T follicular helper cell (primary cell): ENCODE data around the gene NXT1.

ENCODE experiments used
- DNase-seq: peaks from one replicate; pipeline ENCODE4 v3.0.0-alpha.2; 2020; ENCODE audit warnings: low read depth

The NXT1 gene

GRCh38 chr20:23361119-23361475 is 10.5 kb downstream of the NXT1 start:
- DNase-seq = no peak

GRCh38 chr20:23361476-23362391 is 11.1 kb downstream of the NXT1 start, which contains the start of gene GZF1:
Gene GZF1, plus strand, starts transcription at chr20:23362182. Its CDS starts 2,202 bp downstream, at chr20:23364384.
- DNase-seq = peak; percentile 97

DNA sequence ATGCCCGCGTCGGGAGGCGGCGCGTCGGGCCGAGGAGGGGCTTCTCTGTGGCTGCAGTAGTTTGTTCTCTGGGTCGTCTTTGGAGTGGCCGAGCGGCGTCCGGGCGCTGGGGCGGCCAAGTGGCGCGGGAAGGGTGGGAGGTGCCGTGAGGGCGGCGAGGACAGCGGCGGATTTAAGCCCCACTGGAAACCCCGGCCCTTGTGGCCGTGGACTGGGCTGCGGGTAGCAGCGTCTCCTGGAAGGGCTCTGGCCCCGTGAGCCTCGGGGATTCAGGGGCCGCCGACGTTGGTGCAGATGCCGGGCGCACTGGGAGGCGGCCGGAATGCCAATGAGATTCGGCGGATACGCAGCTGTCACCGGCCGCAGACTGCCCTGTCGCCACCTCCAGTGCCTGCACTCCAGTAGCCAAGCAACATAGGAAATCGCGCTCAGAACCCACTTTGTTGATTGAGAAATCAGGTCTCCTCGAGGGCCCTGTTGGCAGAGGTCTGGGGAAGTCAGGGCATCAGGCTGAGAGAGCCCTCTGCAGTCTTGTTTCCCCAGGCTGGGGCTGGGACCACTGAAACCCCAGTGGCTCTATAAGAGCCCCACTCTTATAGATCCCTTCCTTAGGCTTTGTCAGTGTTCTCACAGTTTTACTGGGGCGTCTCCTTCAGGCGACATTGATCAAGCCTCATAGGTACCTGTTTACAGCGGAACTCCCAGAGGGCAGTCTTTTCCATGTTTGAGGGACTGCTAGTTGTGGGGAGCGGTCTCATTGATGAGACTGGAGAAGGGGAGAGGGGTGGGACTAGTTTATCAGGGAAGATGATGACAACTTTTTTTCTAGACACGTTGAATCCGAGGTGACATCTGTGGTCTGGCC is 12.0 kb downstream of the NXT1 start:
- DNase-seq = no peak

DNA sequence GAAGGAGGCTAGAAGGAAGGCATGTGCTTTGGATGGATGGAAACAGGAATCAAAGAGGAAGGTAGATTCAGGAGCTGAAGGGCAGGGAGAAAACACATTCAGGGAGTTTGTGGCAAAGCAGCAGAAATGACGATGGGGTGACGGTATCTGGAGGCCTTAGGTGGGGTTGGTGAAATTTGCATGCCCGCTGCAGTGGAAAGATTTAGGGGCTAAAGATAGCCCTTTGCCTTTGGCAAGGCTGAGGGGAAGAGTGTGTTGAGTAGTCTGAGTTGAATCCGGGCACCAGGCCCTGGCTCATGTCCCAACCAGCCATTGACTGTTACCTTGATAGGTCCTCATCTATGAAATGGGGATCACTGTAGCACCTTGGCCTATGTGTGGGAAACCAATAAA is 12.7 kb downstream of the NXT1 start:
- no peak for DNase-seq

GRCh38 chr20:23365390-23366165 is 15.0 kb downstream of the NXT1 start:
- no peak for DNase-seq

DNA sequence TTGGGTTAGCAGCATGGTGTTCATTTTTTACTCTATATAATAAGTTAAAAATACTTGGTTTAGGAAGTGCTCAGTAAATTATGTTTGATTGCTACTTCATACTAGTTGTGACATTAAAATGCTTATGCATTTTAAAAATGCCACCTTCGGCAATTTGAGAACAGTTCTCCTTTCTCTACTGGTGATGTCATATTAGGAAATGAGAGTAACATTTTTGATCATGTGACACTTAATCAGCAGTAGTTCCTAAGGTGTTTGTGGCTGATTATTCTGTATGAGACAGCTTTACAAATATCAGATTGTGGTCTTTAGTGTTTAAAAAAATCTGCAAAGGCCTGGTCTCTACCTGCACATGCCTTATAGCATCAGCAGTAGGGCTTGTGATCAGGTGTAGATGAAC is 15.8 kb downstream of the NXT1 start:
- no peak for DNase-seq

DNA sequence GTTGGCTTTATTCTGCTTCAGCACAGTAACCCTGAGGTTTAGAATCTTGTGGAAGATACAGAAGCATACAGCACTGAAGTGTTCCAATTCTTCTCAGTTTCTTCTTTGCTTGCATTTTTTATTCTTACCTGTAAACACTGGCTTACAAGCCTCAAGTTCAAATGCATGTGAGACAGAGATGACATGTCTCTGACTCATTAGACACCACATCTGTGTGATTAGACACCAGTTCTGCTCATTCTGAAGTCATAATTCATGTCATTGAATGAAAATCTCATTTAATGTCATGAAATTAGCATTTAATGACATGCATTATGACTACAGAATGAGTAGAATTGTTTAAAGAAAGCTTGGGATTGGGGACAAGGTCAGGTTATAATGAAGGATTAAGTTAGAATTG is 17.2 kb downstream of the NXT1 start:
- DNase-seq = no peak

- DNase-seq = no peak
Observed at GRCh38 chr20:23368316-23369071, 17.9 kb downstream of the NXT1 start.

GRCh38 chr20:23369072-23369823 is 18.7 kb downstream of the NXT1 start:
- no peak for DNase-seq

DNA sequence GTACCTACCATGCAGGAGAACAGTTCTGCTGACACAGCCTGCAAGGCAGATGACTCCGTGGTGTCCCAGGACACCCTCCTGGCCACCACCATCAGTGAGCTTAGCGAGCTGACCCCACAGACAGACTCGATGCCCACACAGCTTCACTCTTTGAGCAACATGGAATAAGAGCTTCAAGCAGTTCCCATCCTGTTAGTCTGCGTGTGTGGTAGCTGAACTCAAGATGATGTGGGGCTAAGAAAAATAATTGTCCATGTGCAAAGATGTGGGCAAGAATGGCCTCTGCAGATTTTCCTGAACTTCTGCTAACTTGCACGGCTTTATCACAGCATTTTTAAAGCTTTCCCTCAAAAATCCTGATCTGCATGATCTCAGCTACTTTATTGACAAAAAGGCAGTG is 19.7 kb downstream of the NXT1 start:
- DNase-seq = no peak

GRCh38 chr20:23370873-23371272 is 20.3 kb downstream of the NXT1 start:
- DNase-seq = no peak

DNA sequence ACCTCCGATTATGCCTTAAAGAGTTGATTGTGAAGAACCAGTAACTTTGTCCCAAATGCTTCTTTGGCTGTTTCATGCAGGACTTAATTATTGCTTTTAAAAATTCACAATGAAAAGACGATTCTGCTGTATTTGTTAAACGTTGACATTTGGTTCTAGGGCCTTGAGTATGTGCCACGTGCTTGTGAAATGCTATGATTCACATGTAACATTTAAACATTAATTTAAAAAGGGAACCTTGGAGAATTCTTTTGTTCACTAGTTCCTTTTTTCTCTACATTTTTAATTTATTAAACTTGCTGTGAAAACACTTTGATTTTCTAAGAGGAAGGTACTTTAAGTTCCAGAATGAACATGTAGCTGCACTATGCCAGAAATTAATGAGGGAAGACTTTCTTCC is 20.9 kb downstream of the NXT1 start:
- no peak for DNase-seq

- no peak for DNase-seq
Observed at GRCh38 chr20:23374441-23374840, 23.9 kb downstream of the NXT1 start.

DNA sequence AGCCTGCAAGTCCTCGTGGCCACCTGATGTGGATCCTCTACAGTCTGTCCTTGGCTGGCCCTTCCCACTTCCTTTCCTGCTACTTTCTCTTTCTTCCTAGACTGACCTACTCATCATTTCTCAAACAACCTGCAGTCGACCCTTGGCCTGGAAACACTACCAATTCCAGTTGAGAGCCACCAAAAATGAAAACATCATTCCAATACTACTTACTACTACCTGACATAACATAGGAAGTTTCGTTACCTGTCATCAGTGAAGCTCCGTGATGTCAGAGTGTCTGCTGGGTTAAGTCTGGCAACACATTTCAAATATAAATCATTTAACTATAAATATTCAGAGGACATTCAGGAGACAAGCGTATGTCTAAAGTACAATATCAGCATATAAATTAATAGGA is 25.2 kb downstream of the NXT1 start:
- DNase-seq = no peak

DNA sequence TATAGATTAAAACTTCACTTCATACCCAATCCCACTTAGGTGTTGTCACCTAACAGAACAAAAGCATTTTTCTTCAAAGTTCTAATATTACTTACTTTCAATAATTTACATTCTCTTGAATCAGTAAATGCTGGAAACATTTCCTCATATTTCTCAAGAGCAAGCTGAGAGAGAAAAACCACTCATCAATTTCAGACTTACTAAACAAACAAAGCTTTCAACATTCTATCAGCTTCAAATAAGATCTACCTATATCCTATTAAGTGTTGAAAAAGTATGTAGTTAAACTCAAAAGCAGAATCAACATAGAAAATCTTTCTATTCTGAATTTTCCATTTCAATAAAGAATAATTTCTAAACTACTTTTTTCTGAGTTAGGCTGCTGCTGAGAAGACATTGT is 29.2 kb downstream of the NXT1 start:
- DNase-seq = no peak

DNA sequence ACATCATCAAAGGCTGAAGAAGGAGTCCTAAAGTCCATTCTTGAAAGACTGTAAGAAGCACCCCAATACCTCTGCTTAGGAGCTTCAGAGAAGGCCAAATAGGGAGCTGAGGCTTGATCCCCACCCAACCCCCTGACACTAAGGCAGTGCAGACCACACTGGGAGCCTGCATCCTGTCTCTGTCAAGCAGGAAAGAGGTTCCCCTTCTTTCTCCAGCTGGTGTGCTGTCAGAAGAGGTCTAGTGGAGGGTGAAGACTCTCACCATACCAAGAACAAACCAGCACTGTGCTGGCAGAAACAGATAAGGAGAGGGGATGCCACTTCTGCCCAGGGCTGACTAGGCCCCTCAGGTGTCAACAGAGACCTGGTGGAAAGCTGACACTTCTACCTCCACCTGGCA is 31.3 kb downstream of the NXT1 start:
- DNase-seq = no peak

DNA sequence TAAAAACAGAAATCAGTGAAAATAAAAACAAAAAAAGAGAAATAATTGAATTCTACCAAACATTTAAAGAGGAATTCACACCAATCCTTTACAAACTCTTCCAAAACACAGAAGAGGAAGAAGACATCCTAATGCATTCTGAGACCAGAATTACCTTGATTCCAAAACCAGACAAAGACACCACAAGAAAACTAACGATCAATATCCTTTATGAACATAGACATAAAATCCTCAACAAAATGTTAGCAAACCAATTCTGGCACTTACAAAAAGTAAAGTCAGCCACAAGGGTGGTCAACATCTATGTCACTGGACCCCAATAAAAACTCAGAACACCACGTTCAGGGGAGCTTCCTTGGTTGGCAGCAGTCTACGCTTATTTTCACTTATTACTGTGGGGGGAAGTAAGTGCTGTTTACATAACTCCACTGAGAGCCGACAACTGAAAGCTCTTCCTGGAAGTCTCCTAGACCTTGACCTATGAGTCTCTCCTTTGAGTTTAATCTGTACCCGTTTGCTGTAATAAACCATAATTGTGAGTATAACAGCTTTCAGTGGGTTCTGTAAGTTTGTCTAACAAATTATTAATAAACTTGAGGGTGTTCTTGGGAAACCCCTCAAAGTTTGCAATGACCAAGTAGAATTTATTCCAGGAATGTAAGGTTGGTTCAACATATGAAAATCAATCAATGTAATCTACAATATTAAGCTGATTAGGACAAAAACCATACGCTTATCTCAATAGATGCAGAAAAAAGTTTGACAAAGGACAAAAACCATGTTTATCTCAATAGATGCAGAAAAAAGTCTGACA is 35.9 kb downstream of the NXT1 start:
- no peak for DNase-seq

GRCh38 chr20:23387118-23387443 is 36.5 kb downstream of the NXT1 start:
- no peak for DNase-seq

GRCh38 chr20:23390091-23390774 is 39.6 kb downstream of the NXT1 start:
- DNase-seq = no peak
